Measurements from ENCODE around the gene ZDHHC14.

DNA sequence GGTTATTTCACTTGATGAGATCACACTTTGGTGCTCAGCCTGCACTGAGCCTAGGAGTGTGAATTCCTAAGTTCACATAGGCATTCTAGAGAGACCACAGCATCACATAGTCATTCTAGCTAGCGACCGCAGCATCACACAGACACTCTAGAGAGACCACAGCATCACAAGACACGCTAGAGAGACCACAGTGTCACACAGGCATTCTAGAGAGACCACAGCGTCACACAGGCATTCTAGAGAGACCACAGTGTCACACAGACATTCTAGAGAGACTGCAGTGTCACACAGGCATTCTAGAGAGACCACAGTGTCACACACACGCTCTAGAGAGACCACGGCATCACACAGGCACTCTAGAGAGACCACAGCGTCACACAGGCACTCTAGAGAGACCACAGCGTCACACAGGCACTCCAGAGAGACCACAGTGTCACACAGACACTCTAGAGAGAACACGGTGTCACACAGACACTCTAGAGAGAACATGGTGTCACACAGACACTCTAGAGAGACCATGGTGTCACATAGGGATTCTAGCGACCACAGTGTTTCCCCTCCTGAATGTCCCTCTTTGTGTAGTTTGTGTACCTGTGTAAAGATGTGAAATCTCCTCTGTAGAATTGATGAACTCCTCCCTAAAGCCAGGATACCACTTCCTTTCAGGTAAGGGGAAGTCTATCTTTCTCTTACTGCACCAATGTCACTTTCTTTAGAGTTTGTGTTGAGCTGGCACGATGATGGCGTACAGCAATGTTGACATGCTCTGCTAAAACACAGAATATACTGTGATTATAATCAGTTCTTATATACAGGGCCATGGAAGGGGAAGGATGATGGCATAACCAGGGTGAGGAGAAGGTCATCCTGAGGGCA lies 169.4 kb downstream of the ZDHHC14 start:
- TF ChIP-seq CTCF (IDR thresholded peaks at IDR 0.05): no peak
- no peak for TF ChIP-seq POLR2A (IDR thresholded peaks at IDR 0.05)

Data from body of pancreas (tissue), 4 donors.